H9 (cell line): ENCODE data around the gene DDI2. TPM values are rescaled to one million over a fixed set of nuclear protein-coding genes. Genes with fewer than 3 reads are reported as not detected.

Source experiments
- DNase-seq: peaks from one replicate; pipeline ENCODE4 v3.0.0-alpha.2; 2017
- H2AFZ ChIP-seq: one replicate; pipeline ENCODE4 v1.6.1; 2013; ENCODE audit warnings: mild to moderate bottlenecking, low read length, control low read depth, moderate library complexity
- H2AK5ac ChIP-seq: 2 replicates; pipeline ENCODE4 v1.6.1; 2013; ENCODE audit warnings: low read length, control low read depth, mixed read lengths; ENCODE audit not compliant: insufficient read length
- H2BK120ac ChIP-seq: one replicate; pipeline ENCODE4 v1.6.1; 2013; ENCODE audit warnings: low read depth, mild to moderate bottlenecking, low read length, control low read depth, inconsistent platforms; ENCODE audit not compliant: poor library complexity, severe bottlenecking
- H2BK12ac ChIP-seq: 2 replicates; pipeline ENCODE4 v1.6.1; 2013; ENCODE audit warnings: low read length, control low read depth, mixed read lengths, low read depth; ENCODE audit not compliant: insufficient read length
- H2BK15ac ChIP-seq: 2 replicates; pipeline ENCODE4 v1.6.1; 2013; ENCODE audit warnings: low read depth, low read length, control low read depth
- H2BK20ac ChIP-seq: one replicate; pipeline ENCODE4 v1.6.1; 2013; ENCODE audit warnings: low read depth, mild to moderate bottlenecking, low read length, control low read depth, inconsistent platforms; ENCODE audit not compliant: poor library complexity, severe bottlenecking
- H2BK5ac ChIP-seq: 2 replicates; pipeline ENCODE4 v1.6.1; 2013; ENCODE audit warnings: low read length, control low read depth, mixed read lengths; ENCODE audit not compliant: insufficient read length
- H3K14ac ChIP-seq: 2 replicates; pipeline ENCODE4 v1.6.1; 2013; ENCODE audit warnings: low read length, control low read depth; ENCODE audit not compliant: insufficient read depth
- H3K18ac ChIP-seq: 2 replicates; pipeline ENCODE4 v1.6.1; 2013; ENCODE audit warnings: low read depth, mild to moderate bottlenecking, mixed read lengths, low read length, control low read depth; ENCODE audit not compliant: insufficient read length
- H3K23ac ChIP-seq: 2 replicates; pipeline ENCODE4 v1.6.1; 2013; ENCODE audit warnings: low read length, control low read depth, mixed read lengths, low read depth; ENCODE audit not compliant: insufficient read length
- H3K23me2 ChIP-seq: 2 replicates; pipeline ENCODE4 v1.6.1; 2013; ENCODE audit warnings: low read depth, mild to moderate bottlenecking, mixed read lengths, low read length, control low read depth; ENCODE audit not compliant: insufficient read length, poor library complexity, severe bottlenecking
- H3K27ac ChIP-seq: 2 replicates; pipeline ENCODE4 v1.5.1; 2013; ENCODE audit warnings: low read length, control low read depth, mixed read lengths, low read depth; ENCODE audit not compliant: insufficient read length
- H3K27me3 ChIP-seq: 2 replicates; pipeline ENCODE4 v1.6.1; 2013; ENCODE audit warnings: low read length, control low read depth, inconsistent platforms; ENCODE audit not compliant: insufficient read depth
- H3K4ac ChIP-seq: 2 replicates; pipeline ENCODE4 v1.6.1; 2013; ENCODE audit warnings: low read depth, mild to moderate bottlenecking, control low read depth, inconsistent platforms, low read length, moderate library complexity
- H3K4me1 ChIP-seq: 2 replicates; pipeline ENCODE4 v1.6.1; 2013; ENCODE audit warnings: low read length, control low read depth, inconsistent platforms; ENCODE audit not compliant: insufficient read depth
- H3K4me2 ChIP-seq: 2 replicates; pipeline ENCODE4 v1.6.1; 2013; ENCODE audit warnings: low read length, control low read depth, mixed read lengths; ENCODE audit not compliant: insufficient read length, insufficient read depth
- H3K56ac ChIP-seq: 2 replicates; pipeline ENCODE4 v1.6.1; 2013; ENCODE audit warnings: low read depth, mild to moderate bottlenecking, mixed read lengths, low read length, control low read depth; ENCODE audit not compliant: insufficient read length
- H3K79me1 ChIP-seq: 2 replicates; pipeline ENCODE4 v1.6.1; 2013; ENCODE audit warnings: low read depth, mild to moderate bottlenecking, moderate library complexity, low read length, control low read depth, inconsistent platforms; ENCODE audit not compliant: insufficient read depth, poor library complexity, severe bottlenecking
- H3K79me2 ChIP-seq: 2 replicates; pipeline ENCODE4 v1.6.1; 2013; ENCODE audit warnings: low read length, control low read depth, inconsistent platforms; ENCODE audit not compliant: insufficient read depth
- H3K9ac ChIP-seq: 2 replicates; pipeline ENCODE4 v1.6.1; 2013; ENCODE audit warnings: low read length, control low read depth, mixed read lengths; ENCODE audit not compliant: insufficient read length; ENCODE audit errors: extremely low read depth
- H3K9me3 ChIP-seq: one replicate; pipeline ENCODE4 v1.6.1; 2013; ENCODE audit warnings: low read depth, low read length, inconsistent platforms; ENCODE audit not compliant: control insufficient read depth
- H3T11ph ChIP-seq: one replicate; pipeline ENCODE4 v1.6.1; 2013; ENCODE audit warnings: mild to moderate bottlenecking, low read length, control low read depth, inconsistent platforms
- H4K20me1 ChIP-seq: one replicate; pipeline ENCODE4 v1.6.1; 2013; ENCODE audit not compliant: control insufficient read depth, insufficient read length, insufficient read depth
- H4K5ac ChIP-seq: 2 replicates; pipeline ENCODE4 v1.6.1; 2013; ENCODE audit warnings: low read depth, mild to moderate bottlenecking, mixed read lengths, low read length, control low read depth; ENCODE audit not compliant: insufficient read length
- H4K8ac ChIP-seq: replicated peaks from 2 replicates; pipeline ENCODE4 v1.6.1; 2013; ENCODE audit warnings: low read length, control low read depth, mixed read lengths, low read depth; ENCODE audit not compliant: insufficient read length
- H4K91ac ChIP-seq: 2 replicates; pipeline ENCODE4 v1.6.1; 2013; ENCODE audit warnings: low read depth, mild to moderate bottlenecking, moderate library complexity, mixed read lengths, low read length, control low read depth; ENCODE audit not compliant: insufficient read length
- H3K27ac Mint-ChIP-seq, 3 experiments: 2 replicates in 2 of 3; 3 replicates in 1 of 3; pipeline ENCODE4 v1.8.0; 2020 to 2021; ENCODE audit warnings: mixed read lengths in 3 of 3, mild to moderate bottlenecking in 1 of 3, moderate library complexity in 1 of 3
- H3K27me3 Mint-ChIP-seq: 2 replicates; pipeline ENCODE4 v1.8.0; 2021; ENCODE audit warnings: low read depth, mild to moderate bottlenecking, moderate library complexity, mixed read lengths
- H3K36me3 Mint-ChIP-seq, 3 experiments: 2 replicates in 2 of 3; 3 replicates in 1 of 3; pipeline ENCODE4 v1.8.0; 2020 to 2021; ENCODE audit warnings: low read depth in 3 of 3, mixed read lengths in 3 of 3; ENCODE audit not compliant: insufficient read depth in 1 of 3
- H3K4me1 Mint-ChIP-seq, 2 experiments: 2 replicates each; pipeline ENCODE4 v1.8.0; 2020; ENCODE audit warnings: mixed read lengths in 2 of 2
- H3K4me3 Mint-ChIP-seq, 2 experiments: 2 replicates in 1 of 2; 3 replicates in 1 of 2; pipeline ENCODE4 v1.8.0; 2020 to 2021; ENCODE audit warnings: mild to moderate bottlenecking in 2 of 2, mixed read lengths in 2 of 2, moderate library complexity in 1 of 2
- H3K9me3 Mint-ChIP-seq, 2 experiments: 2 replicates in 1 of 2; 3 replicates in 1 of 2; pipeline ENCODE4 v1.8.0; 2020; ENCODE audit warnings: mild to moderate bottlenecking in 2 of 2, mixed read lengths in 2 of 2, moderate library complexity in 1 of 2
- CTCF ChIP-seq: fragments of 200-600 bp; sonication (generic); conservative IDR thresholded peaks from 3 replicates; pipeline ENCODE4 v1.8.0; 2021; ENCODE audit warnings: antibody characterized with exemption, mild to moderate bottlenecking
- WGBS: extraction: QIAGEN DNeasy Blood & Tissue Kit; methylation state at CpG from one replicate; pipeline ENCODE4 v1.1.7; 2013; ENCODE audit warnings: missing lambda C conversion rate, low lambda C conversion rate, mixed read lengths; ENCODE audit not compliant: insufficient read length; ENCODE audit errors: extremely low coverage; 5-methylcytosine and 5-hydroxymethylcytosine counted together
- total RNA-seq: library from RNA; stranded (reverse); gene quantifications from 2 replicates; pipeline ENCODE4 v1.2.1, GENCODE V29; 2021

Gene DDI2
- total RNA-seq, 1 experiment from 2014 or later = 45.0 TPM

GRCh38 chr1:15654091-15654690, 36.9 kb downstream of the DDI2 start:
- Histone ChIP-seq H3K4me2 (no peak overlapping the region), H3K23me2 (no peaks in the 10 kb centered on the region), H3K23ac (no peak overlapping the region), H3K4me1 (no peaks in the 10 kb centered on the region), H2BK15ac (no peak overlapping the region), H4K91ac (no peak overlapping the region), H3K27ac (no peak overlapping the region), H2AFZ (no peak overlapping the region), H2AK5ac (no peak overlapping the region), H2BK120ac (no peak overlapping the region), H4K20me1 (no peaks in the 10 kb centered on the region), H3K79me1 (no peaks in the 10 kb centered on the region), H3K27me3 (no peaks in the 10 kb centered on the region), H2BK12ac (no peak overlapping the region), H3K4ac (no peak overlapping the region), H3K9me3 (no peaks in the 10 kb centered on the region), H3K56ac (no peak overlapping the region), H3K18ac (no peak overlapping the region), H3K79me2 (0 out of 2 replicates have a peak, but pooled peaks cover 2% of the 10 kb centered on the region), H2BK5ac (no peak overlapping the region), H3K9ac (no peak overlapping the region), H4K5ac (no peak overlapping the region), H2BK20ac (no peak overlapping the region), H3K14ac (no peak overlapping the region), H3T11ph (no peak overlapping the region), H4K8ac (no peak overlapping the region)
- TF ChIP-seq CTCF = no peak
- H3K9me3 Mint-ChIP-seq = no peaks in the 10 kb centered on the region
- no CpG with 5 or more reads among the region's 6 CpGs for WGBS
- no peaks in the 10 kb centered on the region for H3K4me1 Mint-ChIP-seq
- H3K4me3 Mint-ChIP-seq = no peak overlapping the region
- H3K27me3 Mint-ChIP-seq = no peaks in the 10 kb centered on the region
- peaks cover 20 to 77% (median 59%) of the 10 kb centered on the region in 3 experiments; a peak in 6 of 7 replicates for H3K36me3 Mint-ChIP-seq
- no peak overlapping the region for H3K27ac Mint-ChIP-seq
- no peak for DNase-seq
